ENCODE measurements around the gene SORCS2.

The SORCS2 gene

DNA sequence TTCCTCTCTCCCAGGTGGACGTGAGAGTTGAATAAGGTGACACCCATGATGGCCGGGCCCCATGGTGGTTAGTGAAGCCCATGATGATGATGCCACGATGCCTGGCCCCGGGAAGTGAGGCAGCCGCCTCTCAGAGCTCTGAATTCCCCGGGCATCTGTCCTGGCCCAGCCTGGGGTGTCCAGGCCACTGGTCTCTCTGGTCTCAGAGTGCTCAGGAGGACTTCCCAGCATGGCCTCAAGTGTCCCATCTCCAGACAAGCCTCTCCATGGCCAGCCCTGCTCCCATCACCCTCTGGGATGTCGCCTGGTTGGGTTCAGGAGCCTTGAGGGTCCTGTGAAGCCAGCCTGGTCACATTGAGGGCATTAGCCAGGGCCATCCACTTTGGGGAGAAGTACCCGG is 267.1 kb downstream of the SORCS2 start:
- TF ChIP-seq FOXP2 (optimal IDR thresholded peaks at IDR 0.05; ENCODE audit: borderline replicate concordance, extremely low read depth, extremely low read length, insufficient read depth) (no peak), TAF1 (IDR thresholded peaks at IDR 0.05; ENCODE audit: borderline replicate concordance, insufficient read depth, low read length) (no peak), POLR2AphosphoS5 (IDR thresholded peaks at IDR 0.05; ENCODE audit: low read depth, low read length) (no peak), SIN3A (IDR thresholded peaks at IDR 0.05; ENCODE audit: borderline replicate concordance, insufficient read depth, low read length) (no peak)
- TF ChIP-seq, protein P1, sequence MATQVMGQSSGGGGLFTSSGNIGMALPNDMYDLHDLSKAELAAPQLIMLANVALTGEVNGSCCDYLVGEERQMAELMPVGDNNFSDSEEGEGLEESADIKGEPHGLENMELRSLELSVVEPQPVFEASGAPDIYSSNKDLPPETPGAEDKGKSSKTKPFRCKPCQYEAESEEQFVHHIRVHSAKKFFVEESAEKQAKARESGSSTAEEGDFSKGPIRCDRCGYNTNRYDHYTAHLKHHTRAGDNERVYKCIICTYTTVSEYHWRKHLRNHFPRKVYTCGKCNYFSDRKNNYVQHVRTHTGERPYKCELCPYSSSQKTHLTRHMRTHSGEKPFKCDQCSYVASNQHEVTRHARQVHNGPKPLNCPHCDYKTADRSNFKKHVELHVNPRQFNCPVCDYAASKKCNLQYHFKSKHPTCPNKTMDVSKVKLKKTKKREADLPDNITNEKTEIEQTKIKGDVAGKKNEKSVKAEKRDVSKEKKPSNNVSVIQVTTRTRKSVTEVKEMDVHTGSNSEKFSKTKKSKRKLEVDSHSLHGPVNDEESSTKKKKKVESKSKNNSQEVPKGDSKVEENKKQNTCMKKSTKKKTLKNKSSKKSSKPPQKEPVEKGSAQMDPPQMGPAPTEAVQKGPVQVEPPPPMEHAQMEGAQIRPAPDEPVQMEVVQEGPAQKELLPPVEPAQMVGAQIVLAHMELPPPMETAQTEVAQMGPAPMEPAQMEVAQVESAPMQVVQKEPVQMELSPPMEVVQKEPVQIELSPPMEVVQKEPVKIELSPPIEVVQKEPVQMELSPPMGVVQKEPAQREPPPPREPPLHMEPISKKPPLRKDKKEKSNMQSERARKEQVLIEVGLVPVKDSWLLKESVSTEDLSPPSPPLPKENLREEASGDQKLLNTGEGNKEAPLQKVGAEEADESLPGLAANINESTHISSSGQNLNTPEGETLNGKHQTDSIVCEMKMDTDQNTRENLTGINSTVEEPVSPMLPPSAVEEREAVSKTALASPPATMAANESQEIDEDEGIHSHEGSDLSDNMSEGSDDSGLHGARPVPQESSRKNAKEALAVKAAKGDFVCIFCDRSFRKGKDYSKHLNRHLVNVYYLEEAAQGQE (IDR thresholded peaks at IDR 0.05; ENCODE audit: insufficient read depth in 1 of 2, low read depth in 2 of 2, low read length in 2 of 2) = no peak

DNA sequence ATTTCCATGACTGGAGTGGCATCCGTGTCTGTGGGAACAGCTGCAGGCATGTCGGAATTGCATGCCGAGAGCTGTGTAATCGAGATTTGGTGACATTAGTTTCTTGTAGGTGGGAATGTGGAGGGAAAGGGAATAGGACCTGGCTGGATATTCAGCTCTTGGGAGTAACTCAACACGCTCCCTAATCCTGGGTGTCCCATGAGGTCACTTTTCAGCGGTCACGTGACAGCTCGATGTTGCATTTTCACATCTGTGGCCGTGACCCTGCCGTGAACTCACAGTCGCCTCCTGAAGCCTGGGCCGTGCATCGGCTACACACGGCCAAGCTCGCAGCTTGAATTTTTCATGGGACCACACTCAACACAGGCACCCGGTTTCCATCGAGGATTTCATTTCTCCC is 268.2 kb downstream of the SORCS2 start:
- no peak for TF ChIP-seq SIN3A (IDR thresholded peaks at IDR 0.05; ENCODE audit: borderline replicate concordance, insufficient read depth, low read length)
- TF ChIP-seq, protein P1 (IDR thresholded peaks at IDR 0.05; ENCODE audit: insufficient read depth in 1 of 2, low read depth in 2 of 2, low read length in 2 of 2) = no peak
- TF ChIP-seq FOXP2 (optimal IDR thresholded peaks at IDR 0.05; ENCODE audit: borderline replicate concordance, extremely low read depth, extremely low read length, insufficient read depth) = no peak
- TF ChIP-seq TAF1 (IDR thresholded peaks at IDR 0.05; ENCODE audit: borderline replicate concordance, insufficient read depth, low read length) = no peak
- no peak for TF ChIP-seq POLR2AphosphoS5 (IDR thresholded peaks at IDR 0.05; ENCODE audit: low read depth, low read length)

DNA sequence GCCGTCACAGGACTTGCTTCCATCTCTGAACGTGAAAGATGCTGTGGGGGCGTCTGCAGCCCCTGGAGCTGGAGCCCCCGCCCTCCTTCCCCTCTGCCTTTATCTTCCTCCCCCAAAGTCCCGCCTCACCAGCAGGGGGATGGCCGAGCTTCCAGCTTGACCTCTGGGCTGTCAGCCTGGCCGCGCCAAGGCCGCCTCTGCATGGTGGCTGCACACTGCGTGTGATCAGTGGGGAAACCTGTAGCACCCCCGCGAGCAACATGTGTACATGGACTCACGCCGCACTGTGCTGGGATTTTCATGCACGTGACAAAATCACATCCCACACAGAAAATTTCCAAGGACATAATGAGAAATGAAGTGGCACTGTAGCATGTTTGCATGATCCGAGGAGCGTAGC is 268.9 kb downstream of the SORCS2 start:
- TF ChIP-seq SIN3A (IDR thresholded peaks at IDR 0.05; ENCODE audit: borderline replicate concordance, insufficient read depth, low read length) (no peak), POLR2AphosphoS5 (IDR thresholded peaks at IDR 0.05; ENCODE audit: low read depth, low read length) (no peak), FOXP2 (optimal IDR thresholded peaks at IDR 0.05; ENCODE audit: borderline replicate concordance, extremely low read depth, extremely low read length, insufficient read depth) (no peak), TAF1 (IDR thresholded peaks at IDR 0.05; ENCODE audit: borderline replicate concordance, insufficient read depth, low read length) (no peak)
- TF ChIP-seq, protein P1 (IDR thresholded peaks at IDR 0.05; ENCODE audit: insufficient read depth in 1 of 2, low read depth in 2 of 2, low read length in 2 of 2) = no peak

DNA sequence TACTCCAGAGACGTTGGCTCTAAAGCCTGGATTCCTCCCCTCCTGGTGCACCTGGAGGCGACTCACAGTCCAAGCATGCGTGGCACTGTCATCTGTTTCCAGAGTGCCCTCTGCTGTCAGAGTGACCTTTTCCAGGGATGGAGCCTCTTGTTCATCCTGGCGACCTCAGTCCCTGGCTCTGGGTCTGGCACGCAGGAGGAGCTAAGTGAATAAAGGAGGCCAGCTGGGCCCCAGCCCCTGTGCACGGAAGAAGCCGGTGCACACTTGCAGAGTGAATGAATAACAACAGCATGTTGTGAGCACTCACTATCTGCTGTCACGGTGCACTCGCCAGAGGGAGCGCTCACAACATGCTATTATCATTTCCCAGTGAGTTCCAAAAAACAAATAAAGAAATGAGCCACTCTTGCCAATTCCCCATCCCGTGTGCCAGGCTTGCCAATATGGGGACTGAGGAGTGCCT is 270.2 kb downstream of the SORCS2 start:
- TF ChIP-seq TAF1 (IDR thresholded peaks at IDR 0.05; ENCODE audit: borderline replicate concordance, insufficient read depth, low read length) = no peak
- TF ChIP-seq, protein P1 (IDR thresholded peaks at IDR 0.05; ENCODE audit: insufficient read depth in 1 of 2, low read depth in 2 of 2, low read length in 2 of 2) = no peak
- TF ChIP-seq FOXP2 (optimal IDR thresholded peaks at IDR 0.05; ENCODE audit: borderline replicate concordance, extremely low read depth, extremely low read length, insufficient read depth) = no peak

Measured in PFSK-1 (cell line).